Iris pigment epithelial cell (primary cell): ENCODE results near the gene ZNF500.

Experiments used
- DNase-seq: peaks from one replicate; pipeline ENCODE4 v3.0.0-alpha.2; 2011; ENCODE audit warnings: low read depth

Gene ZNF500

GRCh38 chr16:4772351-4772750 lies 5.4 kb upstream of the ZNF500 start:
- no peak for DNase-seq

GRCh38 chr16:4771646-4772045 lies 4.7 kb upstream of the ZNF500 start:
- no peak for DNase-seq

- DNase-seq = no peak
Observed at GRCh38 chr16:4769306-4769638, 2.3 kb upstream of the ZNF500 start.

GRCh38 chr16:4768549-4769305 lies 1.8 kb upstream of the ZNF500 start:
- DNase-seq = peak; percentile 96

- DNase-seq = peak; percentile 36
Observed at GRCh38 chr16:4767872-4768548, 1.0 kb upstream of the ZNF500 start.

GRCh38 chr16:4765511-4766474 lies 1.2 kb downstream of the ZNF500 start:
- no peak for DNase-seq

GRCh38 chr16:4763791-4764190 lies 3.2 kb downstream of the ZNF500 start:
- no peak for DNase-seq

GRCh38 chr16:4762205-4762604 lies 4.8 kb downstream of the ZNF500 start:
- DNase-seq = no peak

GRCh38 chr16:4760221-4760910 lies 6.6 kb downstream of the ZNF500 start:
- DNase-seq = no peak

- DNase-seq = no peak
Observed at GRCh38 chr16:4755687-4756086, 11.3 kb downstream of the ZNF500 start.

- DNase-seq = no peak
Observed at GRCh38 chr16:4754865-4755264, 12.1 kb downstream of the ZNF500 start.

- DNase-seq = no peak
Observed at GRCh38 chr16:4753227-4753626, 13.7 kb downstream of the ZNF500 start.

- no peak for DNase-seq
Observed at GRCh38 chr16:4752351-4753100, 14.4 kb downstream of the ZNF500 start.

- no peak for DNase-seq
Observed at GRCh38 chr16:4750896-4751295, 16.1 kb downstream of the ZNF500 start.

GRCh38 chr16:4749700-4750257 lies 17.2 kb downstream of the ZNF500 start:
- DNase-seq = no peak

- no peak for DNase-seq
Observed at GRCh38 chr16:4748682-4749411, 18.1 kb downstream of the ZNF500 start.

GRCh38 chr16:4747906-4748681 lies 18.9 kb downstream of the ZNF500 start:
- DNase-seq = no peak

- DNase-seq = no peak
Observed at GRCh38 chr16:4746991-4747574, 19.9 kb downstream of the ZNF500 start.

GRCh38 chr16:4746215-4746614 lies 20.7 kb downstream of the ZNF500 start:
- DNase-seq = no peak
